ENCODE data around the gene RUBCN.

RUBCN gene

DNA sequence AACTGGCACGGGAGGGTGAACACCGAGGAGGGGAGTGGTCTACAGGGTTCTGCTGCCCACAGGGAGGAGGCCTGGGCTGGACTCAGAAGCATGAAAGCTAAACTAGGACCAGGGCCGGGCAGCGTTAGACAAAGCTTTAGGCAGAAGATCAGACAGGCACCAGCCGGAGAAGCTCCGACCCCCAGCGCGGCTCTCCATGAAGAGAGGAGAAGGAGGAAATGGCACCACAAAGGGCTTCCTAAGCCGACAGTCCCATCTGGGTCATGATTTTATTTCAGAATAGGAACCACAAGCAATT, 61.2 kb downstream of the RUBCN start:
- POLR2A ChIA-PET = no interaction called here
- TF ChIP-seq, protein P1, sequence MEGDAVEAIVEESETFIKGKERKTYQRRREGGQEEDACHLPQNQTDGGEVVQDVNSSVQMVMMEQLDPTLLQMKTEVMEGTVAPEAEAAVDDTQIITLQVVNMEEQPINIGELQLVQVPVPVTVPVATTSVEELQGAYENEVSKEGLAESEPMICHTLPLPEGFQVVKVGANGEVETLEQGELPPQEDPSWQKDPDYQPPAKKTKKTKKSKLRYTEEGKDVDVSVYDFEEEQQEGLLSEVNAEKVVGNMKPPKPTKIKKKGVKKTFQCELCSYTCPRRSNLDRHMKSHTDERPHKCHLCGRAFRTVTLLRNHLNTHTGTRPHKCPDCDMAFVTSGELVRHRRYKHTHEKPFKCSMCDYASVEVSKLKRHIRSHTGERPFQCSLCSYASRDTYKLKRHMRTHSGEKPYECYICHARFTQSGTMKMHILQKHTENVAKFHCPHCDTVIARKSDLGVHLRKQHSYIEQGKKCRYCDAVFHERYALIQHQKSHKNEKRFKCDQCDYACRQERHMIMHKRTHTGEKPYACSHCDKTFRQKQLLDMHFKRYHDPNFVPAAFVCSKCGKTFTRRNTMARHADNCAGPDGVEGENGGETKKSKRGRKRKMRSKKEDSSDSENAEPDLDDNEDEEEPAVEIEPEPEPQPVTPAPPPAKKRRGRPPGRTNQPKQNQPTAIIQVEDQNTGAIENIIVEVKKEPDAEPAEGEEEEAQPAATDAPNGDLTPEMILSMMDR (tag by site-specific recombination; IDR thresholded peaks at IDR 0.05) = no peak
- TF ChIP-seq ZBTB1 (tag by site-specific recombination; IDR thresholded peaks at IDR 0.05) (no peak), ZNF600 (tag by site-specific recombination; IDR thresholded peaks at IDR 0.05) (no peak), ZNF48 (tag by site-specific recombination; IDR thresholded peaks at IDR 0.05) (no peak), ZNF707 (tag by site-specific recombination; IDR thresholded peaks at IDR 0.05) (no peak), ZNF621 (tag by site-specific recombination; IDR thresholded peaks at IDR 0.05) (no peak), ZBTB48 (tag by site-specific recombination; IDR thresholded peaks at IDR 0.05) (no peak), ZNF585B (tag by site-specific recombination; IDR thresholded peaks at IDR 0.05) (no peak), ZNF76 (tag by site-specific recombination; IDR thresholded peaks at IDR 0.05; ENCODE audit: borderline replicate concordance, low read depth) (no peak), ZNF514 (tag by site-specific recombination; IDR thresholded peaks at IDR 0.05) (no peak), ZBTB7A (tag by site-specific recombination; IDR thresholded peaks at IDR 0.05; ENCODE audit: low read depth) (no peak), GLIS2 (tag by site-specific recombination; IDR thresholded peaks at IDR 0.05) (no peak), SCRT2 (tag by site-specific recombination; IDR thresholded peaks at IDR 0.05) (no peak), BCL11B (tag by site-specific recombination; IDR thresholded peaks at IDR 0.05; ENCODE audit: low read depth) (no peak), ZNF747 (tag by site-specific recombination; IDR thresholded peaks at IDR 0.05) (no peak)
- TF ChIP-seq, protein P2, sequence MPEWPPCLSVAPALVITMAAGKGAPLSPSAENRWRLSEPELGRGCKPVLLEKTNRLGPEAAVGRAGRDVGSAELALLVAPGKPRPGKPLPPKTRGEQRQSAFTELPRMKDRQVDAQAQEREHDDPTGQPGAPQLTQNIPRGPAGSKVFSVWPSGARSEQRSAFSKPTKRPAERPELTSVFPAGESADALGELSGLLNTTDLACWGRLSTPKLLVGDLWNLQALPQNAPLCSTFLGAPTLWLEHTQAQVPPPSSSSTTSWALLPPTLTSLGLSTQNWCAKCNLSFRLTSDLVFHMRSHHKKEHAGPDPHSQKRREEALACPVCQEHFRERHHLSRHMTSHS (tag by site-specific recombination; IDR thresholded peaks at IDR 0.05) = no peak
- TF ChIP-seq, protein P3, sequence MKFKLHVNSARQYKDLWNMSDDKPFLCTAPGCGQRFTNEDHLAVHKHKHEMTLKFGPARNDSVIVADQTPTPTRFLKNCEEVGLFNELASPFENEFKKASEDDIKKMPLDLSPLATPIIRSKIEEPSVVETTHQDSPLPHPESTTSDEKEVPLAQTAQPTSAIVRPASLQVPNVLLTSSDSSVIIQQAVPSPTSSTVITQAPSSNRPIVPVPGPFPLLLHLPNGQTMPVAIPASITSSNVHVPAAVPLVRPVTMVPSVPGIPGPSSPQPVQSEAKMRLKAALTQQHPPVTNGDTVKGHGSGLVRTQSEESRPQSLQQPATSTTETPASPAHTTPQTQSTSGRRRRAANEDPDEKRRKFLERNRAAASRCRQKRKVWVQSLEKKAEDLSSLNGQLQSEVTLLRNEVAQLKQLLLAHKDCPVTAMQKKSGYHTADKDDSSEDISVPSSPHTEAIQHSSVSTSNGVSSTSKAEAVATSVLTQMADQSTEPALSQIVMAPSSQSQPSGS (tag by site-specific recombination; IDR thresholded peaks at IDR 0.05; ENCODE audit: low read depth) = no peak
- TF ChIP-seq, protein P4, sequence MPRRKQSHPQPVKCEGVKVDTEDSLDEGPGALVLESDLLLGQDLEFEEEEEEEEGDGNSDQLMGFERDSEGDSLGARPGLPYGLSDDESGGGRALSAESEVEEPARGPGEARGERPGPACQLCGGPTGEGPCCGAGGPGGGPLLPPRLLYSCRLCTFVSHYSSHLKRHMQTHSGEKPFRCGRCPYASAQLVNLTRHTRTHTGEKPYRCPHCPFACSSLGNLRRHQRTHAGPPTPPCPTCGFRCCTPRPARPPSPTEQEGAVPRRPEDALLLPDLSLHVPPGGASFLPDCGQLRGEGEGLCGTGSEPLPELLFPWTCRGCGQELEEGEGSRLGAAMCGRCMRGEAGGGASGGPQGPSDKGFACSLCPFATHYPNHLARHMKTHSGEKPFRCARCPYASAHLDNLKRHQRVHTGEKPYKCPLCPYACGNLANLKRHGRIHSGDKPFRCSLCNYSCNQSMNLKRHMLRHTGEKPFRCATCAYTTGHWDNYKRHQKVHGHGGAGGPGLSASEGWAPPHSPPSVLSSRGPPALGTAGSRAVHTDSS (tag by site-specific recombination; IDR thresholded peaks at IDR 0.05) = no peak
- TF ChIP-seq, protein P5, sequence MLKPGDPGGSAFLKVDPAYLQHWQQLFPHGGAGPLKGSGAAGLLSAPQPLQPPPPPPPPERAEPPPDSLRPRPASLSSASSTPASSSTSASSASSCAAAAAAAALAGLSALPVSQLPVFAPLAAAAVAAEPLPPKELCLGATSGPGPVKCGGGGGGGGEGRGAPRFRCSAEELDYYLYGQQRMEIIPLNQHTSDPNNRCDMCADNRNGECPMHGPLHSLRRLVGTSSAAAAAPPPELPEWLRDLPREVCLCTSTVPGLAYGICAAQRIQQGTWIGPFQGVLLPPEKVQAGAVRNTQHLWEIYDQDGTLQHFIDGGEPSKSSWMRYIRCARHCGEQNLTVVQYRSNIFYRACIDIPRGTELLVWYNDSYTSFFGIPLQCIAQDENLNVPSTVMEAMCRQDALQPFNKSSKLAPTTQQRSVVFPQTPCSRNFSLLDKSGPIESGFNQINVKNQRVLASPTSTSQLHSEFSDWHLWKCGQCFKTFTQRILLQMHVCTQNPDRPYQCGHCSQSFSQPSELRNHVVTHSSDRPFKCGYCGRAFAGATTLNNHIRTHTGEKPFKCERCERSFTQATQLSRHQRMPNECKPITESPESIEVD (tag by site-specific recombination; IDR thresholded peaks at IDR 0.05) = no peak
- Histone ChIP-seq H3K4me3 (ENCODE audit: low read depth, low read length) (no peak overlapping the region), H3K27ac (ENCODE audit: extremely low read depth, low read depth, low read length) (no peak overlapping the region), H3K36me3 (ENCODE audit: control insufficient read depth in 2 of 2, insufficient read depth in 1 of 2, low read length in 2 of 2) (peaks cover 0 to 54% of the 10 kb centered on the region in 2 experiments; a peak in 1 of 3 replicates), H3K4me1 (ENCODE audit: control insufficient read depth, insufficient read depth, low read length) (no peaks in the 10 kb centered on the region), H3K9me3 (ENCODE audit: control insufficient read depth, insufficient read depth, low read depth, low read length) (no peaks in the 10 kb centered on the region)
- CTCF ChIA-PET = no interaction called here
